GM23338 (cell line): ENCODE data around the gene PCMT1. TPM values are rescaled to one million over a fixed set of nuclear protein-coding genes. Genes with fewer than 3 reads are reported as not detected.

ENCODE experiments used
- ATAC-seq: fragments of 200-7000 bp; cut with Tn5 transposase; 3 replicates; pipeline ENCODE4 v1.9.1; 2020
- DNase-seq: peaks from one replicate; pipeline ENCODE4 v3.0.0-alpha.2; 2015; ENCODE audit warnings: low spot score
- H2AFZ ChIP-seq: fragments of 200-600 bp; sonication (generic); 2 replicates; pipeline ENCODE4 v1.8.0; 2016; ENCODE audit warnings: antibody characterized with exemption, mild to moderate bottlenecking, moderate library complexity
- H3F3A ChIP-seq: fragments of 200-600 bp; sonication (generic); replicated peaks from 2 replicates; pipeline ENCODE4 v1.8.0; 2017; ENCODE audit warnings: antibody characterized with exemption, mixed run types, low read depth
- H3K27ac ChIP-seq: fragments of 200-600 bp; sonication (generic); 2 replicates; pipeline ENCODE4 v1.6.1; 2016; ENCODE audit warnings: low read depth
- H3K27me3 ChIP-seq: fragments of 200-600 bp; sonication (generic); 2 replicates; pipeline ENCODE4 v1.8.0; 2016; ENCODE audit warnings: mild to moderate bottlenecking, mixed run types, moderate library complexity; ENCODE audit not compliant: insufficient read depth
- H3K36me3 ChIP-seq: fragments of 200-600 bp; sonication (generic); 2 replicates; pipeline ENCODE4 v1.8.0; 2016; ENCODE audit warnings: mild to moderate bottlenecking; ENCODE audit not compliant: insufficient read depth
- H3K4me1 ChIP-seq: fragments of 200-600 bp; sonication (generic); 2 replicates; pipeline ENCODE4 v1.8.0; 2016; ENCODE audit warnings: mild to moderate bottlenecking, moderate library complexity; ENCODE audit not compliant: insufficient read depth
- H3K4me2 ChIP-seq: fragments of 200-600 bp; sonication (generic); 2 replicates; pipeline ENCODE4 v1.7.1; 2017; ENCODE audit warnings: mixed run types
- H3K4me3 ChIP-seq: fragments of 200-600 bp; sonication (generic); 2 replicates; pipeline ENCODE4 v1.6.1; 2016; ENCODE audit warnings: mixed run types
- H3K79me2 ChIP-seq: fragments of 200-600 bp; sonication (generic); replicated peaks from 2 replicates; pipeline ENCODE4 v1.8.0; 2017; ENCODE audit warnings: mild to moderate bottlenecking; ENCODE audit not compliant: insufficient read depth
- H3K9me2 ChIP-seq: fragments of 200-600 bp; sonication (generic); 2 replicates; pipeline ENCODE4 v1.8.0; 2017; ENCODE audit not compliant: insufficient read depth
- H4K20me1 ChIP-seq: fragments of 200-600 bp; sonication (generic); replicated peaks from 2 replicates; pipeline ENCODE4 v1.8.0; 2017; ENCODE audit warnings: mild to moderate bottlenecking; ENCODE audit not compliant: insufficient read depth
- H3K27ac Mint-ChIP-seq: 2 replicates; pipeline ENCODE4 v1.8.0; 2020; ENCODE audit warnings: inconsistent platforms, mild to moderate bottlenecking, moderate library complexity, mixed read lengths
- H3K27me3 Mint-ChIP-seq: 3 replicates; pipeline ENCODE4 v1.8.0; 2022; ENCODE audit warnings: low read depth, mild to moderate bottlenecking, moderate library complexity, mixed read lengths, inconsistent platforms; ENCODE audit not compliant: insufficient read depth, poor library complexity
- H3K36me3 Mint-ChIP-seq: 3 replicates; pipeline ENCODE4 v1.8.0; 2021; ENCODE audit warnings: low read depth, mild to moderate bottlenecking, inconsistent platforms, moderate library complexity, mixed read lengths
- H3K4me1 Mint-ChIP-seq: 3 replicates; pipeline ENCODE4 v1.8.0; 2020; ENCODE audit warnings: mild to moderate bottlenecking, inconsistent platforms, mixed read lengths
- H3K4me3 Mint-ChIP-seq: 3 replicates; pipeline ENCODE4 v1.8.0; 2021; ENCODE audit warnings: moderate library complexity, mild to moderate bottlenecking, inconsistent platforms, mixed read lengths
- H3K9me3 Mint-ChIP-seq: 3 replicates; pipeline ENCODE4 v1.8.0; 2020; ENCODE audit warnings: moderate library complexity, mild to moderate bottlenecking, inconsistent platforms, mixed read lengths
- CREB1 ChIP-seq: fragments of 250-450 bp; sonication (Bioruptor Pico); IDR thresholded peaks from 2 replicates; pipeline ENCODE4 v1.5.0; 2020; ENCODE audit warnings: low read depth, mild to moderate bottlenecking, moderate library complexity
- CTCF ChIP-seq, 2 experiments: fragments of 200-600 bp in 1 of 2; sonication (generic) in 1 of 2; conservative IDR thresholded peaks; 2 replicates each; pipeline versions ENCODE4 v1.5.1 to v1.6.1; 2016 to 2017; ENCODE audit warnings: antibody characterized with exemption in 2 of 2, low read depth in 2 of 2, mild to moderate bottlenecking in 2 of 2, moderate library complexity in 1 of 2
- EZH2 ChIP-seq: fragments of 200-600 bp; sonication (generic); IDR thresholded peaks from one replicate; pipeline ENCODE4 v1.8.0; 2017; ENCODE audit warnings: antibody characterized with exemption, mild to moderate bottlenecking, low read depth; ENCODE audit not compliant: unreplicated experiment
- EZH2phosphoT487 ChIP-seq: fragments of 200-600 bp; sonication (generic); IDR thresholded peaks from one replicate; pipeline ENCODE4 v1.8.1; 2018; ENCODE audit warnings: antibody characterized with exemption; ENCODE audit not compliant: unreplicated experiment
- NANOG ChIP-seq: IDR thresholded peaks from 2 replicates; pipeline ENCODE4 v1.6.1; 2016; ENCODE audit warnings: antibody characterized with exemption, borderline replicate concordance
- POLR2AphosphoS5 ChIP-seq: IDR thresholded peaks from 2 replicates; pipeline ENCODE4 v1.6.1; 2016; ENCODE audit warnings: antibody characterized with exemption, low read depth
- STAT1 ChIP-seq: IDR thresholded peaks from one replicate; pipeline ENCODE4 v1.6.1; 2016; ENCODE audit warnings: antibody characterized with exemption; ENCODE audit not compliant: unreplicated experiment
- ZNF114 ChIP-seq: fragments of 250-450 bp; sonication (Bioruptor Pico); IDR thresholded peaks from 2 replicates; pipeline ENCODE4 v1.5.0; 2020; ENCODE audit warnings: mild to moderate bottlenecking, moderate library complexity
- ZNF331 ChIP-seq: fragments of 250-450 bp; sonication (Bioruptor Pico); IDR thresholded peaks from 2 replicates; pipeline ENCODE4 v1.5.0; 2020; ENCODE audit warnings: low read depth, mild to moderate bottlenecking, moderate library complexity
- polyA plus RNA-seq: library from polyadenylated mRNA; unstranded; fragments of >200 nt; fragmentation: Nextera tagmentation; extraction: Ambion mirVana; gene quantifications from 2 replicates; pipeline ENCODE4 v1.2.1, GENCODE V29; 2016
- total RNA-seq: library from RNA; depleted of rRNA; stranded (reverse); fragments of >200 nt; shearing (Covaris generic); gene quantifications from 2 replicates; pipeline ENCODE4 v1.2.3, GENCODE V29; 2014
- TF ChIP-seq, protein P1 (sequence below): fragments of 250-450 bp; sonication (Bioruptor Pico); IDR thresholded peaks from 2 replicates; pipeline ENCODE4 v1.5.0; 2020; ENCODE audit warnings: mild to moderate bottlenecking, moderate library complexity

Gene PCMT1
- total and polyA plus RNA-seq, 2 experiments from 2014 or later, result 87.6 to 168 TPM

- peaks cover 5% of the 10 kb centered on the region; the same call in 2 of the 3 replicates for H3K4me1 Mint-ChIP-seq
These were observed 5.0 kb downstream of the PCMT1 start for GRCh38 chr6:149754548-149754947.

GRCh38 chr6:149755300-149756260 lies 6.0 kb downstream of the PCMT1 start:
- Histone ChIP-seq H3K4me2 (no peak overlapping the region), H3K27me3 (no peaks in the 10 kb centered on the region), H3K79me2 (peaks cover 100% of the 10 kb centered on the region), H3F3A (peaks cover 7% of the 10 kb centered on the region; the same call in 1 of the 2 replicates), H3K4me3 (no peak overlapping the region), H3K4me1 (0 out of 2 replicates have a peak, but pooled peaks cover 5% of the 10 kb centered on the region), H3K36me3 (no peaks in the 10 kb centered on the region), H2AFZ (no peak overlapping the region), H3K27ac (peak overlapping the region; percentile 55), H3K9me2 (no peaks in the 10 kb centered on the region), H4K20me1 (peaks cover 27% of the 10 kb centered on the region)
- no peaks in the 10 kb centered on the region for H3K36me3 Mint-ChIP-seq
- DNase-seq, result no peak
- peaks cover 3% of the 10 kb centered on the region; the same call in 2 of the 3 replicates for H3K4me1 Mint-ChIP-seq
- ATAC-seq, result no peak
- no peak overlapping the region for H3K4me3 Mint-ChIP-seq
- H3K27me3 Mint-ChIP-seq, result peaks cover under 1% of the 10 kb centered on the region
- peak overlapping the region; percentile 65 for H3K27ac Mint-ChIP-seq
- H3K9me3 Mint-ChIP-seq, result no peaks in the 10 kb centered on the region
- TF ChIP-seq STAT1, result no peak
- no peak for TF ChIP-seq EZH2
- no peak for TF ChIP-seq CREB1 (CRISPR knock-in tag)
- no peak for TF ChIP-seq CTCF (conservative IDR thresholded peaks at IDR 0.05; ENCODE audit: low read depth in 2 of 2)
- no peak for TF ChIP-seq NANOG
- TF ChIP-seq POLR2AphosphoS5, result no peak
- no peak for TF ChIP-seq ZNF331
- TF ChIP-seq, protein P1, sequence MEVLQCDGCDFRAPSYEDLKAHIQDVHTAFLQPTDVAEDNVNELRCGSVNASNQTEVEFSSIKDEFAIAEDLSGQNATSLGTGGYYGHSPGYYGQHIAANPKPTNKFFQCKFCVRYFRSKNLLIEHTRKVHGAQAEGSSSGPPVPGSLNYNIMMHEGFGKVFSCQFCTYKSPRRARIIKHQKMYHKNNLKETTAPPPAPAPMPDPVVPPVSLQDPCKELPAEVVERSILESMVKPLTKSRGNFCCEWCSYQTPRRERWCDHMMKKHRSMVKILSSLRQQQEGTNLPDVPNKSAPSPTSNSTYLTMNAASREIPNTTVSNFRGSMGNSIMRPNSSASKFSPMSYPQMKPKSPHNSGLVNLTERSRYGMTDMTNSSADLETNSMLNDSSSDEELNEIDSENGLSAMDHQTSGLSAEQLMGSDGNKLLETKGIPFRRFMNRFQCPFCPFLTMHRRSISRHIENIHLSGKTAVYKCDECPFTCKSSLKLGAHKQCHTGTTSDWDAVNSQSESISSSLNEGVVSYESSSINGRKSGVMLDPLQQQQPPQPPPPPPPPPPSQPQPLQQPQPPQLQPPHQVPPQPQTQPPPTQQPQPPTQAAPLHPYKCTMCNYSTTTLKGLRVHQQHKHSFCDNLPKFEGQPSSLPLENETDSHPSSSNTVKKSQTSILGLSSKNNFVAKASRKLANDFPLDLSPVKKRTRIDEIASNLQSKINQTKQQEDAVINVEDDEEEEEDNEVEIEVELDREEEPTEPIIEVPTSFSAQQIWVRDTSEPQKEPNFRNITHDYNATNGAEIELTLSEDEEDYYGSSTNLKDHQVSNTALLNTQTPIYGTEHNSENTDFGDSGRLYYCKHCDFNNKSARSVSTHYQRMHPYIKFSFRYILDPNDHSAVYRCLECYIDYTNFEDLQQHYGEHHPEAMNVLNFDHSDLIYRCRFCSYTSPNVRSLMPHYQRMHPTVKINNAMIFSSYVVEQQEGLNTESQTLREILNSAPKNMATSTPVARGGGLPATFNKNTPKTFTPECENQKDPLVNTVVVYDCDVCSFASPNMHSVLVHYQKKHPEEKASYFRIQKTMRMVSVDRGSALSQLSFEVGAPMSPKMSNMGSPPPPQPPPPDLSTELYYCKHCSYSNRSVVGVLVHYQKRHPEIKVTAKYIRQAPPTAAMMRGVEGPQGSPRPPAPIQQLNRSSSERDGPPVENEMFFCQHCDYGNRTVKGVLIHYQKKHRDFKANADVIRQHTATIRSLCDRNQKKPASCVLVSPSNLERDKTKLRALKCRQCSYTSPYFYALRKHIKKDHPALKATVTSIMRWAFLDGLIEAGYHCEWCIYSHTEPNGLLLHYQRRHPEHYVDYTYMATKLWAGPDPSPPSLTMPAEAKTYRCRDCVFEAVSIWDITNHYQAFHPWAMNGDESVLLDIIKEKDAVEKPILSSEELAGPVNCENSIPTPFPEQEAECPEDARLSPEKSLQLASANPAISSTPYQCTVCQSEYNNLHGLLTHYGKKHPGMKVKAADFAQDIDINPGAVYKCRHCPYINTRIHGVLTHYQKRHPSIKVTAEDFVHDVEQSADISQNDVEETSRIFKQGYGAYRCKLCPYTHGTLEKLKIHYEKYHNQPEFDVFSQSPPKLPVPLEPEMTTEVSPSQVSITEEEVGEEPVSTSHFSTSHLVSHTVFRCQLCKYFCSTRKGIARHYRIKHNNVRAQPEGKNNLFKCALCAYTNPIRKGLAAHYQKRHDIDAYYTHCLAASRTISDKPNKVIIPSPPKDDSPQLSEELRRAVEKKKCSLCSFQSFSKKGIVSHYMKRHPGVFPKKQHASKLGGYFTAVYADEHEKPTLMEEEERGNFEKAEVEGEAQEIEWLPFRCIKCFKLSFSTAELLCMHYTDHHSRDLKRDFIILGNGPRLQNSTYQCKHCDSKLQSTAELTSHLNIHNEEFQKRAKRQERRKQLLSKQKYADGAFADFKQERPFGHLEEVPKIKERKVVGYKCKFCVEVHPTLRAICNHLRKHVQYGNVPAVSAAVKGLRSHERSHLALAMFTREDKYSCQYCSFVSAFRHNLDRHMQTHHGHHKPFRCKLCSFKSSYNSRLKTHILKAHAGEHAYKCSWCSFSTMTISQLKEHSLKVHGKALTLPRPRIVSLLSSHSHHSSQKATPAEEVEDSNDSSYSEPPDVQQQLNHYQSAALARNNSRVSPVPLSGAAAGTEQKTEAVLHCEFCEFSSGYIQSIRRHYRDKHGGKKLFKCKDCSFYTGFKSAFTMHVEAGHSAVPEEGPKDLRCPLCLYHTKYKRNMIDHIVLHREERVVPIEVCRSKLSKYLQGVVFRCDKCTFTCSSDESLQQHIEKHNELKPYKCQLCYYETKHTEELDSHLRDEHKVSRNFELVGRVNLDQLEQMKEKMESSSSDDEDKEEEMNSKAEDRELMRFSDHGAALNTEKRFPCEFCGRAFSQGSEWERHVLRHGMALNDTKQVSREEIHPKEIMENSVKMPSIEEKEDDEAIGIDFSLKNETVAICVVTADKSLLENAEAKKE, result no peak
- no peak for TF ChIP-seq ZNF114 (CRISPR knock-in tag)
- no peak for TF ChIP-seq EZH2phosphoT487

More at GRCh38 chr6:149754548-149754947, 5.0 kb downstream of the PCMT1 start:
- Histone ChIP-seq H3K27me3 (no peaks in the 10 kb centered on the region), H3K36me3 (no peaks in the 10 kb centered on the region), H3K4me2 (no peak overlapping the region), H3K9me2 (no peaks in the 10 kb centered on the region), H3K4me3 (no peak overlapping the region), H3K79me2 (peaks cover 94% of the 10 kb centered on the region), H3K4me1 (0 out of 2 replicates have a peak, but pooled peaks cover 8% of the 10 kb centered on the region), H2AFZ (no peak overlapping the region), H3F3A (peaks cover 7% of the 10 kb centered on the region; the same call in 1 of the 2 replicates), H3K27ac (no peak overlapping the region), H4K20me1 (peaks cover 24% of the 10 kb centered on the region)
- Mint-ChIP-seq H3K36me3 (no peaks in the 10 kb centered on the region), H3K4me3 (no peak overlapping the region), H3K27ac (no peak overlapping the region), H3K27me3 (peaks cover 6% of the 10 kb centered on the region), H3K9me3 (no peaks in the 10 kb centered on the region)
- ATAC-seq, result no peak
- TF ChIP-seq ZNF114 (CRISPR knock-in tag) (no peak), EZH2 (no peak), EZH2phosphoT487 (no peak), STAT1 (no peak)
- no peak for DNase-seq
